Measurements from ENCODE around the gene PDLIM5.
"Not testable (repeated sequence)": the region's sequence is repeated elsewhere in the genome, so short reads cannot be mapped to it uniquely, and the experiment has no call there.

PDLIM5 gene

GRCh38 chr4:94451695-94452475 lies at the start of gene PDLIM5:
PDLIM5 (plus strand) TSS chr4:94451942; CDS start chr4:94455289, 3,347 bp downstream.
- DNase-seq (ENCODE audit: low read depth): peak; percentile 72

GRCh38 chr4:94402439-94402838 lies 49.3 kb upstream of the PDLIM5 start:
- not testable (repeated sequence) for DNase-seq (ENCODE audit: low read depth)

GRCh38 chr4:94403751-94404150 lies 48.0 kb upstream of the PDLIM5 start:
- DNase-seq (ENCODE audit: low read depth): no peak

- DNase-seq (ENCODE audit: low read depth): peak; percentile 40
Measured at GRCh38 chr4:94406668-94407437, 44.9 kb upstream of the PDLIM5 start.

GRCh38 chr4:94407846-94408245 lies 43.9 kb upstream of the PDLIM5 start:
- no peak for DNase-seq (ENCODE audit: low read depth)

- DNase-seq (ENCODE audit: low read depth): no peak
Measured at GRCh38 chr4:94408549-94409374, 43.0 kb upstream of the PDLIM5 start.

GRCh38 chr4:94409375-94409679 lies 42.4 kb upstream of the PDLIM5 start:
- no peak for DNase-seq (ENCODE audit: low read depth)

- no peak for DNase-seq (ENCODE audit: low read depth)
Measured at GRCh38 chr4:94409962-94410361, 41.8 kb upstream of the PDLIM5 start.

- DNase-seq (ENCODE audit: low read depth): no peak
Measured at GRCh38 chr4:94410678-94411206, 41.0 kb upstream of the PDLIM5 start.

GRCh38 chr4:94411296-94411695 lies 40.4 kb upstream of the PDLIM5 start:
- no peak for DNase-seq (ENCODE audit: low read depth)

- no peak for DNase-seq (ENCODE audit: low read depth)
Measured at GRCh38 chr4:94412019-94412657, 39.6 kb upstream of the PDLIM5 start.

GRCh38 chr4:94412658-94413038 lies 39.1 kb upstream of the PDLIM5 start:
- no peak for DNase-seq (ENCODE audit: low read depth)

GRCh38 chr4:94413085-94413840 lies 38.5 kb upstream of the PDLIM5 start:
- DNase-seq (ENCODE audit: low read depth): no peak

- DNase-seq (ENCODE audit: low read depth): no peak
Measured at GRCh38 chr4:94414907-94415306, 36.8 kb upstream of the PDLIM5 start.

GRCh38 chr4:94415448-94415847 lies 36.3 kb upstream of the PDLIM5 start:
- no peak for DNase-seq (ENCODE audit: low read depth)

- DNase-seq (ENCODE audit: low read depth): no peak
Measured at GRCh38 chr4:94416335-94416734, 35.4 kb upstream of the PDLIM5 start.

GRCh38 chr4:94416981-94417380 lies 34.8 kb upstream of the PDLIM5 start:
- no peak for DNase-seq (ENCODE audit: low read depth)

GRCh38 chr4:94419549-94419948 lies 32.2 kb upstream of the PDLIM5 start:
- no peak for DNase-seq (ENCODE audit: low read depth)

GRCh38 chr4:94419956-94420355 lies 31.8 kb upstream of the PDLIM5 start:
- no peak for DNase-seq (ENCODE audit: low read depth)

GRCh38 chr4:94420356-94420755 lies 31.4 kb upstream of the PDLIM5 start:
- no peak for DNase-seq (ENCODE audit: low read depth)

- no peak for DNase-seq (ENCODE audit: low read depth)
Measured at GRCh38 chr4:94426783-94427182, 25.0 kb upstream of the PDLIM5 start.
